Measurements from ENCODE around the gene SLC12A7.

GRCh38 chr5:1074226-1074625 is 37.6 kb downstream of the SLC12A7 start:
- TF ChIP-seq, protein P1, sequence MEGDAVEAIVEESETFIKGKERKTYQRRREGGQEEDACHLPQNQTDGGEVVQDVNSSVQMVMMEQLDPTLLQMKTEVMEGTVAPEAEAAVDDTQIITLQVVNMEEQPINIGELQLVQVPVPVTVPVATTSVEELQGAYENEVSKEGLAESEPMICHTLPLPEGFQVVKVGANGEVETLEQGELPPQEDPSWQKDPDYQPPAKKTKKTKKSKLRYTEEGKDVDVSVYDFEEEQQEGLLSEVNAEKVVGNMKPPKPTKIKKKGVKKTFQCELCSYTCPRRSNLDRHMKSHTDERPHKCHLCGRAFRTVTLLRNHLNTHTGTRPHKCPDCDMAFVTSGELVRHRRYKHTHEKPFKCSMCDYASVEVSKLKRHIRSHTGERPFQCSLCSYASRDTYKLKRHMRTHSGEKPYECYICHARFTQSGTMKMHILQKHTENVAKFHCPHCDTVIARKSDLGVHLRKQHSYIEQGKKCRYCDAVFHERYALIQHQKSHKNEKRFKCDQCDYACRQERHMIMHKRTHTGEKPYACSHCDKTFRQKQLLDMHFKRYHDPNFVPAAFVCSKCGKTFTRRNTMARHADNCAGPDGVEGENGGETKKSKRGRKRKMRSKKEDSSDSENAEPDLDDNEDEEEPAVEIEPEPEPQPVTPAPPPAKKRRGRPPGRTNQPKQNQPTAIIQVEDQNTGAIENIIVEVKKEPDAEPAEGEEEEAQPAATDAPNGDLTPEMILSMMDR (IDR thresholded peaks at IDR 0.05): no peak
- TF ChIP-seq POLR2A (IDR thresholded peaks at IDR 0.05): no peak

Data from thyroid gland (tissue), 4 donors.